GM21367 (cell line): ENCODE results near the gene HS2ST1.

Source experiments
- ATAC-seq: cut with Tn5 transposase; IDR thresholded peaks from one replicate; pipeline ENCODE4 v1.9.1; 2021; ENCODE audit not compliant: unreplicated experiment

Gene HS2ST1

DNA sequence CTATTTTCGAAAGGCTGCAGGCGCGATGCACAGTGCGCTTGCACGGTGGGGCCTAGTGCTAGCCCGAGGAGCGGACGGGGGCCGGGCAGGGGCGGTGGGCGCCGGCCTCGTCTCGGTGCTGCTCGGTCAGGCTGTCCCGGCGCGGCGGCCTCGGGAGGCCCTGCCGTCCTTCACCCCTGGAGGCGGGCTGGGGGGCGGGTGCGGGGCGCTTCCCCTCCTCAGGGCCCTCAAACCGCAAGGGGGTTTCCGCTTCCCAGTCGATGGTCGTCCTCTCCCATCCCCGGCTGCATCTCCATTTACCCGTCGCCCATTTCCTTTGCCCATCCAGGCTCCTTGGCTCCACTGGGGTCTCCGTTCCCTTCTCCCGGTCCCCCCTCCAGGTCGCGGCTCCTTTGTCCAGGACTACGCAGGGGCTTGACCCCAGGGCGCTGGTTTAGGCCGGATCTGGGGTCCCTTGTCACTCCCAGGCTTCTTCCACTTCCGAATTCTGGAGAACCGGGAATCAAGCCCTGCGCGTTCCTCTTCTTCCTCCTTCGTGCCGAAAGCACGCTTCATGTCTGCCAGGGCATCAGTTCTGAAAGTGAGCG lies 217.9 kb downstream of the HS2ST1 start:
- ATAC-seq = peak; percentile 11

GRCh38 chr1:87134061-87134460 lies 219.6 kb downstream of the HS2ST1 start:
- ATAC-seq = no peak

DNA sequence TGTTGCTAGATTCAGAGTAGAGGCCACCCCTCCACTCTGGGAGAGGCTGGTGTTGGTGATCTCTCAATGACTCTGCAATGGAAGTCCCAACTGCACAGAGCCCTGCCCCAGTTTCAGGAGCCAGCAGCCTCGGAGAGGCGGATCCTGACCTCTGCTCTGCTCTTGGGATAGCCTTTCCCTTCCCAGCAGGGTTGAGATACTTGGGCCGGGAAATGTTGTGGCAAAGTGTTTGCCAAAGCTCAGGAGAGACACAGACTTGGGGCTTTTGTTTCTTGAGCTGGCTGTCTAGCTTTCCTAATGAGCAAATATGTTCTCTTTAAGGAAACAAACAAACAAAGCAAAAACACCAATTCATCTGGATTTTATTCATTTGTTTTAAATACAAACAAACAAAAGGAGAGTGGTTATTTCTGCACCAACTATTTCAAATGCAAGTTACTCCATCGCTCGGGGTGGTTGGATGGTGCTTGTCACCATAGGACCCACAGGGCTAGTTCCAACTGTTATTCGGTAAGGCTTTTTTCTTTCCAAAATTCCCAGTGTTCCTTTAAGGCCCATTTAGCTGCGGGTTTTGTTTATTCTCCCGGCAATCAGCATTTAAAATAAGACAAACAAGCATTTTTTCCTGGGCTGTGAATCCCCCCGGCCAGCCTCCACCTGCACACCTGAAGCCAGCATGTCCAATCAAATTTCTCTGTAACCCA lies 220.3 kb downstream of the HS2ST1 start:
- no peak for ATAC-seq

DNA sequence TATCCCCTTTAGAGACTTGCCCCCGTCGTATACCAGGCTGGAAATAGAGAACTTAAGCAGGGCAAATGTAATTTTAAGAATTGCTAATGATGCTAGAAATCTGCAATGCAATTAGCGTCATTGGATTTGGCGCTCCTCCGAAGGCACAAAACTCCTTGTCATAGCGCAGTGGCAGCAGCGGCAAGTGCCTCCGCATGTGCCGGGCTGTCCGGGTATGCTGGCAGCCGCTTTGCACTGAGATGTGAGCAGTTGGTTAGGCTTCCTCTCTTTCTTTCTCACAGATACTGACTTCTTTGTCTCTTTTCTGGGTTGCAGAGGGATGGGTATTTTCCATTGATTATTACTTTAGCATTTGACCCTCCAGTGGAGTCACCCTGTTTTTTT lies 220.9 kb downstream of the HS2ST1 start:
- ATAC-seq = no peak

DNA sequence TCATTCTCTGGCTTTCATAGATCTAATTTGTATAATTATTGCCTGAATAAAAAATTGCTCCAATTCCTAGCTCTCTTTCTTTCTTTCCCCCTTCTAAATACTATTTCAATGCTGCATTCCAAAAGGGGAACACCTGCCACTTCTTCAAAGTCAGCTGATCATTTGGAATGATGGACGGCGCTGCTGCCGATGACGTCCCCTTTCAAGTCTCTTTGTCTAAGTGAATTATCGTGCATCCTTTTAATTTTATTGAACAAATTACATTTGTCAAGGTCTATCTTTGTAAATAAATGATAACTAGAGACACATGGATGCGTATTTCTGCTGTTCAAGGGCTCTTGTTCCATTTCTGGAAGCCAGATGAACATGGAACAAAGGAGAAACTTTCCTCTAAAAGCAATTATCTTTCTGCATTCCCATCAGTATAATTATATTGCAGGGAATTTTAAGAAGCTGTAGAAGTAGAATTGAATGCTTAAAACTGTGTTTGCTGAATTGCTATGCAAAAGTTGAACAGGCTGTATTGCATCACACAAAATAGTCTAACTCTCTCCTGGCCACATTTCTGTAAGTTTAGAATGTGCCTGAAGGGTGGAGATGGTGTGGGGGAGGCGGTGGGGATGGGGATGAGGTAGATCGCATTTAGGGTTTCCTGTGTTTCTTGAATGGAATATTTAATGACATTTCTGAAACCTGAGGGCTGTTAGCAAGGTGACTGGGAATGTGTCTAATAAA lies 222.3 kb downstream of the HS2ST1 start:
- no peak for ATAC-seq

GRCh38 chr1:87137342-87137739 lies 222.9 kb downstream of the HS2ST1 start:
- ATAC-seq = no peak

DNA sequence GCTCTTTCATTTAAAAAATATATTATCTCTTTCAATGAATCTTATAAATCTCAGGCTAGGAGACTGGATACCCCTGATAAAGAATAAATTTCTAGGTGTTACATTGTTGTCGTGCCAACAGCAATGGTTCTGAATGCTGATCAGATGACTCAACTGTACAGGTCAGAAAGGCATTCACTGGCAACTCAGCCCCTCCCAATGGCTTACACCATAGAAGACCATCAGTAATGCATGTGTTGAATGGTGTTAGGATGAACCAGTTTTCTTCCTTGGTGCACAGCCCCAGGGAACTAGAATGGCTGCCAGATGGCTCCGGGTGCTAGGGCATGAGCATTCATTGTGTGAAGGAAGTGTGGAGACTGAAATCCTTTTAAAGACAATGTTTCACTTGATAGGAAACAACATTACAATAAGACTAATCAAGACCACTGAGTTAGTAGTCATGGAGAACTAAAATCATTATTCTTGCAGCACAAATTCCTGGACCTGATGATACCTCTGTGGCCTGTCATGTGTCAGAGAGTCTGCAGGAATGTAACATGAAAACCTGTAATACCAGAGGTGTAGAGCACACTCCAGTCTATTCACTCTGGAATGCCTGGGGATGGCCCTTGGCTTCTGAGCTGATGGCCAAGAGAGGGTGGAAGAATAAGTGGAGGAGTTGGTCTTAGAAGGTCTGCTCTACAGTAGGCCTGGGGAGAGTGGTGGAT lies 226.6 kb downstream of the HS2ST1 start:
- ATAC-seq = no peak

DNA sequence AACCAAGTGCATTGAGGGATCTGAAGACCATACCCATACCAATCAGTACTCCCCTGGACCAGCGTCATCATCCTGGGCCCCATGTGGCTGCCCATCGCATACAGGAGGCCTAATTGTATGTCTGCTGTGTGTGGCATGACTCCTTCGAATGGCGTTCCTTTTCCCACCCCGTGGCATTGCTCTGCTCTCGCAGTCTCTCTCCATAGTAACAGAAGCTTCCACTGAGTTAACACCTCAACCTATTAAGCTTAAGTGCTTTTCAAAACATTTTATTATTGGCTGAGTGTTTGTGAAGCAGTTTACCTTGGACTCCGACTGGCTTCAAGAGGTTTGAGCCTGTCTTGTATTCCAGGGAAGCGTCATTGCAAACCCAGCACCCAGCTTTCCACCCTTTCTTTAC lies 227.1 kb downstream of the HS2ST1 start:
- ATAC-seq = no peak

DNA sequence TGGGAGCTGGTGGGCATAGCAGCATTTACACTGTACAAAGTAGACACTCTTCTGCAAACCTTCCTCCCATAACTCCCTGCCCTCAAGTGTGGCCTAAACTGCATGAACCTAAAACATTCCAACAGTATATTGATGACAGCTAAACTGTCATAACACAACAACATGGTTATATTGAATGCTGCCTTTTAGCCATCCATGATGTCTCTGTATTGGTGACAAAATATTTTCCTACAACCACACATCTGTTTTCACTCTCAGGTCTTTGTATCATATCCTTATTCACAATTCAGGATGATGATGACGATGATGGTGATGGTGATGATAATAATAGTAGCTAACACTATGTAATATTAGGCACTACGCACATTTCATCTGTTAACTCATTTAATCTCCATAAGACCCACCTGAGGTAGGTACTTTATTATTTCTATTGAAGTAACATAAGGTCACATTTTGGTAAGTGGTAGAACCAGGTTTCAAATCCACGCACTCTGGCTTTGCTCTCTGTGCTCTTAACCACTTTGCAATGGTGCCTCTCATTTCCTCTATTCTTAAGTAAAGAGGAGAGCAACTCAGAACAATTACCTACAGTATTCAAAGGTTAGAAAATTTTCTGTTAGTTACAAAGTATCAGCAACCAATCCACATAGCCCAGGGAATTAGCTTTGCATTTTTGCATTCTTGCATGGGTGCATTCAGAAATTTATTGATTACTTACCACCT lies 229.1 kb downstream of the HS2ST1 start:
- ATAC-seq = no peak

GRCh38 chr1:87144316-87144895 lies 230.0 kb downstream of the HS2ST1 start:
- no peak for ATAC-seq

DNA sequence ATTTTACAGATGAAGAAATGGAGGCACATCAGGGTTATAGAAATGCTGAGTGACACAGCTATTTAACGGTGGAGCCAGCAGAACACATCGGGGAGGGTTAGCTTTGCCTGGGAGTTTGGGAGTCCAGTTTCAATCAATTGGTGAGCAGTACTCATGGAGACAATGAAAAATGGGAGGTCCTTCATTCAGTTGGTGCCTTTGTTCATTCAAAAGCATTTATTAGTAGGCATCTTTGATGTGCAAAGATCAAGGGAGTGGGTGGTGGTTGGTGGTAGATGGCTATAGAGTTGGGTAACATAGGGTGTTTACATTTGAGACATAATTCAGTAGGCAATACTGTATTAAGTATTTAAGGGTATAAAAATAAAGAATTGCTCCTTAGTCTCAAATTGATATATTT lies 230.5 kb downstream of the HS2ST1 start:
- no peak for ATAC-seq

GRCh38 chr1:87146538-87146937 lies 232.1 kb downstream of the HS2ST1 start:
- no peak for ATAC-seq

GRCh38 chr1:87146986-87147385 lies 232.6 kb downstream of the HS2ST1 start:
- ATAC-seq = no peak

DNA sequence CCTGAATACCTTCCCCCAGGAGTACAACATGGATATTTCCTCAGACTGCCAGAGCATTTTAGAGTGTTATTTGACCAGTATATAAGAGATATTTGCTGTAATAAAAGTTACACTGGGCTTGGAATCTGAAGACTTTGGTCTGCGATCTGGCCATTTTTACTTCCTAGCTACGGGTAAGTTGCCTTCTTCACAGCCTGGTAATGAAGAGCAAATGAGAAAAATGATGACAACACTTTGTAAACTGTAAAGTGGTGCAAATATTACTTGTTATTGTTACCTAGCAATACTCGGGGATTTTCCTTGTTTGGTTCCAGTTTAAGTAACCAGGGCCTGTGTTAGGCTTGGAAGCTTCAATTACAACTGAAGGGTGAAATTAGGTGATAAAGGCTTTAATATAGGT lies 233.4 kb downstream of the HS2ST1 start:
- no peak for ATAC-seq

DNA sequence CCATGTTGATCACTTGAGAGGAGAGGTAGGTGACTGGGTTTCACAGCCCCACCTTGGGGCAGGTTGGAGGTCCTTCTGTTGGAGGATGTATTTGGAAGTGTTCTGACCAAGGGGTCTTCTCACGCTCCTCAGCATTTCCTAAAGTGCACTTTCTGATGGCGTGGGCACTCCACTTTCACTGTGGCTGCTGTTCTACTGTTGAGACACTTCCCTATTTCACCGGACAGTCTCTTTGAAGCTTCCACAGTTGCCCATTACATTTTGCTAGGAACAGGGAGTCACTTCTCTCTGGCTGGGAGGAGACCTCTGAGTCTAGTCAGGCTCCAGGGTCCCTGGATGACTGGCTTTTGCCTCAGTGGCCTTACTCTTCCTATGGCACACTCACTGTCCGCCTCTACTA lies 234.2 kb downstream of the HS2ST1 start:
- no peak for ATAC-seq

DNA sequence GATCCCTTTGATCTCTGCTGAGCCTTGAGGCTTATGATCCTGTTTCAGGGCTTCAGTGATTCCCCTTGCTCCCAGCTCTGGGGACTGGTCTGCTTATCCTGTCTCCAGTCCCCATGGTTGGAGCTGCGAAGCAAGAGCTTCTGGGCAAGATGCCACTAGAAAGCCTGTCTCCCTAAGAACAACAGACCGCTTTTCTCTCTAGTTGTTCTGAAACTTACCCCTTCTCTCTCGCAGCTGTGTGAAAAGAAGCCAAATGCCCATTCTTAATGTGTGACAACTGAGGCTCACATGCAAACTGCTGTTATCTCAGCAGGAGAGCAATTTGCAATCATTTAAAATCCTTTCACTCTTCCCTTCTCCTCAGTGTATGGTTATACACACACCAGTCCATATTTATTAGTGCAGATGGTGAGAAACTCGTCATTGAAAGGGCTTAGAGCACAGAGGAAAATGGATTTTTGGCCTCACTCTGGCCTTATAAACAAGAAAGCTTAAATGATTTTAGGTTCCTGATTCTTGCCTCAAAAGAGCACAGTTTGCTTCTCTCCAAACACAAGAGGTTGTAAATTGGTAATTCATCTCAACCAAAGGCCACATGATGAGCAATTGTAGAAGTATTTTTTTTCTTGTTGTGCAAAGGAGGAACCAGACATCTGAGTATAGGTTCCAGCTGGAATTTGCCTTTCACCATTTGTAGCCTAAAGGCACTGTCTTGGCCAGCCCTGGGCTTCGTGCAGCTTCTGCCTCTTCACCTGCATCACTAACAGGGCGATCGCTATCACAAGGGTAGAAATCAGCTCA lies 235.0 kb downstream of the HS2ST1 start:
- ATAC-seq = no peak

GRCh38 chr1:87150143-87150542 lies 235.7 kb downstream of the HS2ST1 start:
- ATAC-seq = no peak

DNA sequence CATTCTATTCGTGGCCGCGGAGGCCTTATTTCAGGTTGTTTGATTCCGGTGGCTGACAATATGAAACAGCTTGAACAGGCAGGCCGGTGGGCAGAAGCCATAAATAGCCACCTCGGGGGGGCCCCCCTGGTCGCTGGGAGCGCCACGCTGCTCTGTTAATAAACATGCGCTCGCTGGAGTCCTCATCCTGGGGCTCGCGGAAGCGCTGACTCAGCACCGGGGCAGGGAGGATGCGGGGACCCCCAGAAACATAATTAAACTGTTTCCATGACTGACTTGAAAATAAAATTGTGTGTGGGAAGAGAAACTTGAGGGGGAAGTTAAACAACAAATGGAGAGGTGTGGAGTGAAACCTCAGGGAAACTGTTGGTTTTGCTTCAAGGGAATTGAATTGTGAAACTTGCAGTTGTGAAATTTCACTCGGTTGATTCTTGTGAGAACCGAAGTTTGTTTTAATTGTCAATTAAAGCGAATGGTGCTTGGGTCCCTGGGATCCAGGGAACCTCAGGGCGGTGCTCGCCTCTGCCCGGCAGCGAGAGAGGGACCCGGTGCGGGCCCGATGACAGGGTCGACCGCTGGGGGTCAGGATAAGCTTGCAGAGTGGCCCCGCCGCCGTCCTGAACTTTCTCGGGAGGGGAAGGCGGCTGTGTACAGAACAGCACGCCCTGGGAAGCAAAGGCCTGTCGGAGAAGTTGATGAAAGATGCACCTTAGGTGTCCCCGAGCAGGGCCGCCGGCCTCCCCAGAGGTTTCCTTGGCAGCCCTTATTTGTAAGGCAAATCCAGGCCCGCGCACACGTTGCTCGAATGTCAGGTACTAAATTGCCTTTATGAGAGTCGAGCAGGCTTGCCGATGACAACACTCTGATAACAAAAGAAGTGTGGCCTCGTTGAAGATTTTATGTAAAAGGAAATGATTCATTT lies 237.3 kb downstream of the HS2ST1 start:
- ATAC-seq = peak; percentile 72

GRCh38 chr1:87154384-87154783 lies 239.9 kb downstream of the HS2ST1 start:
- no peak for ATAC-seq
